ENCODE data around the gene TMEM14A.
"Not testable (repeated sequence)": the region's sequence is repeated elsewhere in the genome, so short reads cannot be mapped to it uniquely, and the experiment has no call there.

Gene TMEM14A

DNA sequence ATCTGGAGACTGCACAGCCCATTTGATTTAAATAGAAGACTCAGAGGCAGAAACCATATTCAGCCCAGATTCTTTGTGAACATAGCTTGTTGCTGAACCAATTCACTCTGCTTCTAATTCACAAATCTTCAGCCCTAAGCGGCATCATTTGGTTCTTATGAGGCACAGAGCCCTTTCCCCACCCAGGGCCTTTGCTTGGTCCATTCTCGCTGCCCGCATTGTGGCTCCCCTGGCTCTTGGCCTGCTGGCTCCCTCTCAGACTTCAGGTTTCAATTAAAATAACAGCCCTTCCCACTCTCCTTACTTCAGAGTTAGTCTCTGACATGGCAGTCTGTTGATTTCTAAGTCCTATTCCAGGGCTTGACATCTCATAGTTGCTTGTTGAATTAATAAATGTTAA, 9.4 kb upstream of the TMEM14A start:
- no peak for DNase-seq

DNA sequence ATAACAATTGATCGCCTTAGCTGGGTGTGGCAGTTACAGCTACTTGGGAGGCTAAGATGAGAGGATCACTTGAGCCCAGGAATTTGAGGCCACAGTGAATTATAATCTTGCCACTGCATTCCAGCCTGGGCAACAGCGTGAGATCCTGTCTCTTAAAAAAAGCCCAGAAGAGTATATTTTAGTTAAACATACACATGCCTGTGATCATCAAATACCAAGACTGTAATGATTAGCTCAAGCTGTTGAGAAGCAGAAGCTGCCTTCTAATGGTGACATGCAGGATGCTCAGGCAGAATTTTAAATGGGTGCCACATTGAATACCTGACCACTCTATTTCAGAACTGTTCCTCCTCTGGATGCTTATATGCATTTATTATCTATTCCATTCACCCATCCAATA, 8.9 kb upstream of the TMEM14A start:
- DNase-seq: no peak

DNA sequence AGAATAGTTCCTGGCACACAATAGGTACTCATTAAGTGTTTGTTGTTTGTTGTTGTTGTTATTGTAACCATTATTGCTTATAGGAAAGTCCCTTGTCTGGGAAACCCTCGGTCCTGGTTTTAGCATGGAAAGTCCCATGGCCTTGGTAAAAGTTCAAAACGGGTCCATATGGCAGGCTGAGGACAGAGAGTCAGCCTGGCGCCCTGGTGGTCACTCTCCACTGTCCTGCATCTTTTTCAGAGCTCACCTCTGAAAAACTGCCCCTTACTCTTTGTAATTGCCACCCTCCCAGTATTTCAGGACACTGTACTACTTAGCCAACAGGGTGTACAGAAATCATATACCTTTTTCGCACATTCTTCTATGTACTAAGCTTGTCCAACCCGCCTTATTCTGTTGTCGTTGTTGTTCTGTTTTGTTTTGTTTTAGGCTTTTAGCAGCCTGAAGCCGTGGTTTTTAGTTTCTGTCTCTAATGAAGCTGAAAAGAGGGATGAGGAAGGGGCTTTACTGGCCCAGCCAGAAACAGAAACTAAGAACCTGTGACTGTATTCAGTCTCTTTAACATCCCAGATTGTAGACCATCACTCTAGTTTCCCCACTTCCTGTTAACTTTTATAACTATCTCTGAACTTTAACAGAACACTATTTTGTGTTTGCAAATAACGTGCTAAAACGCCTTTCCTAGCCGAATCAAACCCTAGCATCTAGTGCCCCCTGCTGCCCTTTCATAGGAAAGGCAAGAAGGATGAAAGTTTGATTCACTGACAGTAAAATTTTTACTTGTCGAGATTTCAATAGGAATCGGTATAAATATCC, 7.6 kb upstream of the TMEM14A start:
- DNase-seq: peak in 1 of 2 experiments; percentile 47

DNA sequence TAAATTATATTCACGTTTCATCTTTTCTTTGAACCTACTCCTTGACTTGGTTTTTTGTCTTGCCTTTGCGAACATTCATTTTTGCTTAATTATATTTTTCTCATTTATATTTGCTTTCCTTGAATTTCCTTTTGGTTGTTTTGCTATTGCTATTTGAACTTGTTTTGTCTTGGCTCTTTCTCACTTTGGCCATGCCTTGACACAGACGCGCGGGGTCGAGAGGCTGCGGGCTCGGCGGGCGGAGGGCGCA, 7.1 kb upstream of the TMEM14A start:
- peak in 1 of 2 experiments; percentile 49 for DNase-seq

DNA sequence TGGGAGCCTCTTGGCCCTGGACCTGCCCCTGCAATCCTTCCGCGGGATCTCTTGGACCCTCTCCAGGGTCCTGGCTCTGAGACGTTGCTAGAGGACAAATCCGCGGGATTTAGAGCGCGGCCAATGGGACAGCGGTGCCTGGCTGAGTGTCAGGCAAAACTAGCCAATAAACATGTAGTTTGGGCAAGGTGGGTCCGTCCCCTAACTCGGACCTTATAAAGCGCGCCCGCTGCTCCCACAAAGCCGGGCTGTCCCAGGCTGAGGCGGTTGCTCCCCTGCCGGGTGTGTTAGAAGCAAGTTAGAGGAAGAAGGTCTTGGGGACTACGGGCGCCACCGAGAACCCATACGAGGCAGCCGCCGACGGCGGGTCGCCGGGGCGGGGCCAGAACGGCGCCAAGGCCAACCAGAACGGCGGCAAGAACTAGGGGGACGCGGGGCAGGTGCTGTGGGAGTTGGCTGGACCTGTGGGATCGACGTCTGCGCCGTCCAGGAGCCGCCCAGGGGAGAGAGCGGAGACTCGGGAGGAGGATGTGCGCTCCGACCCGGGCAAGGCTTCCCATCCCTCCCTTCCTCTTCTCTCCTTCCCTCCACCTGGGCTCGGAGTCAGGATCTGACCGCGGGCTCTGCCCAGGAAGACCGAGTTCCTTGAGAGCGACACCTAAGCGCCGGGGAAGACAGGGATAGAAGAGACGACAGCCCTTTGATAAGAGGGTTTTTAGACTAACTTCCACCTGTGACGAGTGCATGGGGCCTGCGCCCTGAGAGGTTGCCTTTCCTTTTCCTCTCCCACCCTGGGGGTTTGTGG, 6.5 kb upstream of the TMEM14A start:
- DNase-seq: peak; percentile 12 to 56

DNA sequence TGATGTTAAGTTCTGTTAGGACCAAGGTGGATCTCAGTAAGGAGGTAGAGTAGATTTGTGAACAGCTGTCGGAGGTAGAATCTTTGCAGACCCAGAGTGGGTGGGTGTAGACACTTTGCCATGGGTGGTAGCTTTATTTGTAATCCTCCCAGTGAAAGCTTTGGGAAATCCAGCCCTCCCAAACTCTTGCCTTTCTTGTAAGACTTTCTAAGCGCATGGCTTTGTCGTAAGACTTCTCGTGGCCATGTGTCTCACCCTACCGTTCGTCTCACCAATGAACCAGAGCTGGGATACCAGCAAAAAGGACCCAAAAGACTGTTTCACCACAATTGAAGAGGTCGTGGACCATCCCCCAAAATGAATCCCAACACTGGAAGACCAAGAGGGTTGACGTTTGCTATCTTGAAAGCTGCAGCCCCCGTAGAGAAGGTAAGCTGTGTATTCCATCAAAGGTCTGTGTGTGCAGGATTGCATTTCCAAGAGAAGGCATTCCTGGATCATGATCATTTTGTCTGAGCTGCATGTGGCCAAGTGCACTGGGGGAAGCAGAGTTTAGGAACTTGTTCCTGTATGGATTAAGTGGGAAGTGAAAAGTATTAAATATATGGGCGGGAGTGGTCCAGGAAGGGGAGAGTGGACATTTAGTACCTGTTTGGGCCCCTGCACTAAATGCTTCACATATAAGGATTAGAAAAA, 5.8 kb upstream of the TMEM14A start:
- no peak for DNase-seq

DNA sequence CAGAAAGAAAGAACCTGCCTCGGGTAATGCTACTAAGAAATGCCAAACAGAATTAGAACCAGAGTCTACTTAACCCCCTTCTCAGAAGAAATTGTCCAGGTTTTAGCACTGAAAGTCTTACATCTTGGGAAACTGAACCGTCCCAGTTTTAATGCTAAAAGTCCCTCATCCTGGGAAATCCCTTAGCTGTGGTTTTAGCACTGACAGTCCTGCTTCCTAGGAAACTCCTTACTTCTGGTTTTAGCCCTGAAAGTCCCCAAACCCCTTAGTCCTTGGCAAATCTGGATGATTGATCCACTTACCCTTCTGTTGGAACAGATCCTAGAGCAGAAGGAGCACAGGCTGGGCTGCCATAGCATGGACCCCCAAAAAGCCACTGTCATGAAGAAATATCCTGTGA, 4.8 kb upstream of the TMEM14A start:
- no peak for DNase-seq

DNA sequence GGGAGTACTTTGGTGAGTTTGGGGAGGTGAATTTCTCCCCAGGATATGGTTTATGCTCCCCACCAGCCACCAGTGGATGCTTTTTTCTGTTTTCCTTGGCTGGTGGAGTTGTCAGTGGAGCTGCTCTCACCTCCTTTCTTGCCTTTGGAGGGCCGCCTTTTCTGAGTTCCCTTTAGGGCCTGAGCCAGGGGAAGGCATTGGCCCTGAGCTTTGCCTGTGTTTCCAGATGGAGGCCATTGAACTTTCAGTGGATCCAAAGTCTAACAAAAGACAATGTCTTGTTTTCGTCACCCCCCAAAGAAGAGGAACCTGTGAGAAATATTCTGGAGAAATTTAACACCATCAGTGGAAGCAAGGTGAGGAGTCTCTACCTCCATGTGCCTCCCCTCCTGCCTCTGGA, 4.4 kb upstream of the TMEM14A start:
- no peak for DNase-seq

DNA sequence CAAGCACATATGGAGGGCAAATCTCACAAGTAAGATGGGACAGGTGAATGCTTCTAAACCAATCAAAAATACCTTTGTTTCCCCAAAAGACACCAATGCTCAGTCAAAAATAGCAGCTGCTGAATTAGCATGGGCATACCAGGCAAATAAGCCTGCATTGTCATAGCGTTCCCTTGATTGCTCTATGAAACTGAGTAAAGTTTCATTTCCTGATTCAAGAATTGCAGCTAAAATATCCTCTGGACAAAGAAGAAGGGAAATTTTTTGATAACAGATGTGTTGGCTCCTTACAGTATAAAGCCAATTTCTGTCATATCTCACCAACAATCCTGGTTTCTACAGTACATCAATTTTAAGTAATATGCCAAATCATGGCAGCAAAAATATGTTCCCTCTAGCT, 3.3 kb upstream of the TMEM14A start:
- DNase-seq: no peak

DNA sequence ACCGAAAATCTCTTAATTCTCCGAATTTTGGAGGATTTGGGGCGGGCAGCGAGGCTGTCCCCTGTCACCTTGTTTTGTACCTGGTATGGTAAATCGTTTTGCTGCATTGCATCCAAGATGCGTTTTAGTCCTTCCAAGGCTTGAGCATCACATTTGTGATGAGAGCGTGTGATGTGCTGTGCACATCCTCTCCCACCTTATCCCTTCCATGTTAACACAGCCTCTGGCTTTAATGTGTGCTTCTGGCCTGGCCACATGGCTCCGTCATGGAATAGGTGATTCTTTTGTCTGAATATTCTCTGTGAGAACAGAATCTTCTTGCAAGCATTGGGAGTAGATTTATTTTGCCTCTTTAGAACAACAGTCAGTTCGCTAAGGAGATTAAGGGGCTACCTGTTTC, 763 bp downstream of the TMEM14A start:
- DNase-seq: no peak

DNA sequence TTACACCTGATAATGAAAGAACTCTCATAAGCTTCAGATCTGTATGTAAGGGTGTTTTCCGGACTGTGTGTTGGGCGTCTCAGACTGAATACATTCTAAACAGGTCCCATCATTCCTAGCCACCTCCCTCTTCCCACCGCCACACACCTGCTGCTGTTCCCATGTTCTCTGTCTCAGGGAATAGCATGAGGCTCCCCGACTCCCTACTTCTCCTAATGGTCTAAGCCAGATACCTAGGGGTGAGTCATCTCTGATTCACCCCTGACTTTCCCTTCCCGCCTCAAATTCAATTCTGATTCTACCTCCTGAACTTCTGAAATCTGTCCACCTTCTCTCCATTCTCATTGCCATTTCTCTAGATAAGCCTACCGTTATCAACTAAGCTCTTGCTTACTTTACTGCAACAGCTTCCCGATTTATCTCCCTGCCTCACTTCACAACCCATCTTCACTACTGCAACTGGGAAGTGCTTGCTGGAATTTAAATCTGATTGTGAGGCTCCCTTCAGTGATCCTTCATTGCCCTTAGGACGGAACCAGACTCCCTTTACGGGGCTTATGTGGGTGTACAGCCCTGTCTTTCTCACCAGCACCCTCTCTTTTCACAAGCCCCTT, 1.6 kb downstream of the TMEM14A start:
- DNase-seq: no peak

DNA sequence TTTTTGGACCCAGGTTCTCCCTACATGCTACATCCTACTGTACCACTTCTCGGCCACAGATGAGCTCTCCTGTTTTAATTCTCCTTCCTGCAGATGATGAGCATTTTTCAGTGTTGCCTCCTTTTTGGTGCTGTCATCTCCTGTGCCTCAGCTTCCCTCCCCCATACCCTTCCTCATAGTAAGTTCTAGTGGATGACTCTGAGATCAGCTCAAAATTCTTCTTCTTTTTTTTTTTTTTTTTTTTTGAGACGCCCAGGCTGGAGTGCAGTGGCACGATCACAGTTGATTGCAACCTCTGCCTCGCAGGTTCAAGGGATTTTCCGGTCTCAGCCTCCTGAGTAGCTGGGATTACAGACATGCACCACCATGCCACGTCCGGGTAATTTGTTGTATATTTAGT, 3.8 kb downstream of the TMEM14A start:
- DNase-seq: no peak

DNA sequence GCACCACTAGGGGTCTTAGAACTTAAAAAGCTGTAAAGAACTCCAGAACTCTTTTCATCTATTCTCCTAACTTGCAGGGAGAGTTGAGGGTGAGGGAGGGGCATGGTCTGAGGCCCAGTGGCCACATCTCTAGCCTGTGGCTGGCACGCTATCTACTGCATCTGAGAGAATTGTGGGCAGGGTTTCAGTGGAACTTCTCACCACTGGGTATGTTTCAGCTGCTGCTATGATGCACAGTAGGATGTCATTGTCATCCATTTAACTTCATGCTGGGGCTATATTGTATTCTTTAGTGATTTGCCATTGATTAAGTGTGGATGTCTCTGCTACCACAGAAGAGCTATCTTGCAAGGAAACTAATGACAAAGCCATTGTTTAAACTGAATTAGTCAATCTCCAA, 4.5 kb downstream of the TMEM14A start:
- DNase-seq: no peak

DNA sequence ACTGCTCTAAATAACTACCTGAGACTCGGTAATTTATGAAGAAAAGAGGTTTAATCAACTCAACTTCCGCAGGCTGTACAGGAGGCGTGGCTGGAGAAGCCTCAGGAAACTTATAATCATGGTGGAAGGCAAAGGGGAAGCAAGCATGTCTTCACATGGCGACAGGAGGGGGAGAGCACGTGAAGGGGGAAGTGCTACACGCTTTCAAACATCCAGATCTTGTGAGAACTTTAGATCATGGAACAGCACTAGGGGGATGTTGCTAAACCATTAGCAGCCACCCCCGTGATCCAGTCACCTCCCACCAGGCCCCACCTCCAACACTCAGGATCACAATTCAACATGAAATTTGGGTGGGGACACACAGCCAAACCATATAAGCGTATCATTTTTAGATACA, 5.7 kb downstream of the TMEM14A start:
- DNase-seq: not testable (repeated sequence)

DNA sequence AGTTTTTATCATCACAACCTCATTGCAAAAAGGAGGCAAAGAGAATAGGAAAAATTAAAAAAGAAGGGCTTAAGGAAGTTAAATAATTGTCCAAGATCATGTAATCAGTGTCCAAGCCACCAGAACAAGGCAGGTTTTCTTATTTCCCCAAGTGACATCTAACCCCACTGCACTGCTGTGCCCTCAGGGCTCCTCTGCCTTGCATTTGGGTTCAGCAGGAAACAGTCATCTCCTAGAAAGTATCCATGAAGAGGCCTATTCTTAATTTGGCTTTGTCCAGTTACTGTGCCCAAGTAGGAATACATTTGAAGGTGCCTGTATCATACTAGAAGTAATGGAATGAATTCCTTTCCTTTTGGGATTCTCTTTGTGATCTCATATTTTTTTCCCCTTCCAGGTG, 10.5 kb downstream of the TMEM14A start:
- no peak for DNase-seq

DNA sequence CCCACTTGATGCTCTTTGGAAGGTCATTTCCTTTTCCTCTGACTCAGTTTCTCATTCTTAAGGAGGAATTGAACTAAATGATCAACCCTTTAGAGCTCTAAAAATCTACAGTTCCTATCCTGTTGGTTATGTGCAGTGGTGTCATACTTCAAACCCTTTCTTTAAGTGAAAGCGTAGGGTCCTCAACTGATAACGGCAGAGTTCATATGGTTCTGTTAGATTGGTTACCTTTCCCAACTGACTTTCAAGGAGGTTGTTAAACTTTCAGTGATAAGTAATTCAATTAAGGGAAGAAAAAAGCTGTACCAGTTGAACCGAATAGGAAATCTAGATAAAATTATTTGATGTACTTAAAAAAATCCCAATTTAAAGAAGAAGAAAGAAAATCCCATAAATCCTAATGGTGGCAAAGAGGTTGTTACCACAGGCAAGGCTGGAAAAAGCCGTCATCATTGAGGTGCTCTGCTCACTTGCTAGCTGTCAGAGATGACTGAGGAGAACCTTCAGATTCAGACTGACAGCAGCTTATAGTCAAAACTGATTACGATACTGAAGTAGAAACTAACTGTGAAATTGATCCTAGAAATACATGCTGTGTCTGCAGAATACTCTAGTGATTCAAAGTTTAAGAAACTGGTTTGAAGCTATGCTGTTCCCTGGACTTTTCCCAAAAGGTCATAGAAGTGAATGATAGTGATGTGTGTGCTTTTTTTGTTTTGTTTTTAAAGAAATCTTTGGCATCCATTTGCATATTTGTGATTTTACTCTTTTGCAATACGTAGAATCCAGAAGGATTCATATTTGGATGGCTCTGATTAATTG, 16.2 kb downstream of the TMEM14A start:
- DNase-seq: no peak

DNA sequence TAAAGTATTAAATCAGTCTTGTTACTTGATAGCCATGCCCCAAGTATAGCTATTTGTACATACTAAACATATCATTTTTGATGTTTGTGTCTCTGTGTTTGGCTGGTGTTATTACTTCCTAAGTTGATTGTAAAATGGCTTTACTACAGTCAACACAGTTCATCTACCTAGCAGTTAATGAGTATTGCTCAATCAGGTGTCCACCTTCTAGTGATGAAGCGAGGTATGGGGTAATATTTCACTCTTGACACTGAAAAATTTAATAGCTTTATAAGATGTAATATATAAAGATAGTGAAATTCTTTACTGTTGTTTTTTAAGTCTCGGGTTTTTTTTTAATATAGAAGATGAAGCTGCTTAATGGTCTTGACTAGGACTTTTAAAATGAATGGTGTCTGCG, 18.9 kb downstream of the TMEM14A start:
- no peak for DNase-seq

DNA sequence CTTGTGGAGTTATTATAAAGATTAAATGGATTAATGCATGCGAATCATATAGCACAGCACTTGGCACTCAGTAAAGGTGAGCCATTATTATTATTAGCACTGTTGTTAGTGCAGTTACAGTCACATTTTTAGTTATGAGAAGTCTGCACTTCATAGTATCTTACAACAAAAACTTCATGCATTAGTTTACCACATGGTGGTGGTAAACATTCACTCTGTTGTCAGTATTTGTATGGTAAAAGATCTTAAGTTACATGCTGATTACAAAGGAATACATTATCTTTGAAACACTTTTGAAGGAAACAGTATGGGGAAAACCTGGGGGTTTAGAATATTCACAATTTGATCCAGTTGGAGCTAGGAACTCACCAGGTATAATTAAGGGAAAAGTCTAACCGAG, 20.8 kb downstream of the TMEM14A start:
- no peak for DNase-seq

DNA sequence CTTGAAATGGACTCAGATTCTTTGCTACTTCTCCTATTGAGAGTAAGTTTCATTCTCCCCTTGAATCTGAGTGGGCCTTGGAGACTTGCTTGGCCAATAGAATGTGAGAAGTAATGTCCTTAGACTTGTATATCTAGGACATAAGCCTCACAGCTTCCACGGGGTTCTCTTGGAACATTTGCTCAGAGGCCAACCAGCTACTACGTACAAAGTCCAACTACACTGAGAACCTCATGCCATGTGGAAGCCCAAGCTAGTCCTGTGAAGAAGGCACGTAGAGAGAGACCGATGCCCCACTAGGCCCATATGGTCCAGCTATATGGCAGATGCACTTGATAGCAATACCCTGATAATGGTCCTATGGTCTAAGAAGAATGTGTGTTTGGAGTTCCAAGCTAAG, 22.9 kb downstream of the TMEM14A start:
- DNase-seq: no peak

DNA sequence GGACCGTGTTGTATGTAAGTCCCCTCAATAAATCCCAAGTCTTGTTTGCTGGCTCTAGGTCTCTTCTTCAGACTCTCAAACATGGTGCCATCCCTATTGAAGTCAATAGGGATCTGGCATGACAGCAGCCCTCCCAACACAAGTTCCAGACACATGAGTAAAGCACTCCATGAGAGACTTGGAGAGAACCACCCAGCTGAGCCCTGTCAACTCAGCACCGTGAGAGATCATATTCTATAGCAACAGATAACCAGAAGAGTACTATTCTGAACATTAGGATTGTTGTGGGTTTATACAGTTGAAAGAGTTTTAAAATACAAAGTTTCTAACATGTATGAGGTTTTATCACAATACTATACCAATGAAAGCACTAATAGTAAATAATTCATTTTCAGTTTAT, 23.5 kb downstream of the TMEM14A start:
- no peak for DNase-seq

DNA sequence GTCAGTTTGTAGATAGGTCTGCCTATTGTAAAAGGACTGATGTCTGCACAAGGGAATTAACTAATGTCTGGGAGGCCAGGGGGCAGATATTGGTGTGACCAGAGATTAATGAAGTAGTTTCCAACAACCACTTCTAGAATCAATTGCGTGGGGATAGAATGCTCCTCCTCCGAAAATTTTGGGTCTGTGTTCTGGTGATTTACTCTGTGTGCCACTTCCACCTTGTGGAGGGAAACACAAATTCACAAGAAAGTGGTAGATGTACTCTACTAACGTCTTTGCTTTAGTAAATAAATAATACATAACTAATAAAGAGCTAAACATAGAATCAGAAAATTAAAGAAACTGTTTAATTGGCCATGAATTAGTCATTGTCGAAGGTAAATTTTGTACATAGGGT, 25.5 kb downstream of the TMEM14A start:
- no peak for DNase-seq

DNA sequence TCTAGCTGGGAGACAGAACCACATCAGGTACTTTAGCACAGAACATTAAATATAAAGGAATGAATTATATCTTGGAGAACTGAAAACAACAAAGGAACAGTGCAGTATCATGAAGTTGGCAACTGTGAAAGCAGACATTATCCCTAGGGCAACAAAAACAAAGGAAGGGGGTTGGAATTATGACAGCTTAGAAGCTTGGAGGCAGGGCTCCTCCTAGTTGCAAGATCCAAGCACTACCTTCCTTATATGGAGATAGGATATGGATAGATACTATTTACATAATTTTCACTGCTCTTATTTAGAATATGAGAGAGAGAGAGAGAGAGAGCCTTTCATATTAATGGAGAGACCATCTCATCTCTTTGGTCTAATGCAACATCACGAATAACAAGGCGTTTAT, 27.0 kb downstream of the TMEM14A start:
- no peak for DNase-seq

DNA sequence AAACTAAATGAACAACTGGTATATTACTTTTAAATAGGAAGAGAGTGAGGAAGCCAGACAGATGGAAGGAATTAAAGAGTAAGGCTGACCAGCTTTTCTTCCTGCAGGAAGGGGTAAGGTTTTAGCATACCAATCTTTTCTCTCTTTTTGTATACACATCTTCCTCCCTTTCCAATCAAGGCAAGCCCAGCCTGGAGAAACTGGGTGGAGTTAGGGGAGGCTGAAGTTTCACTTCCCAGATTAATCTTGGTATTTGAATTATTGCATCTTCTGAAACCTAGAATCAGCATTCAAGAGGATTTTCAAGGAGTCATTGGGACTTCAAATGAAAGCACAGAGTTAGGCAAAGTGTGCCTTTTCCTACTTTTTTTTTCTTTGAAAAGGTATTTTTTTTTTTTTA, 33.1 kb downstream of the TMEM14A start:
- no peak for DNase-seq
